Measurements from ENCODE around the gene ADISSP.

DNA sequence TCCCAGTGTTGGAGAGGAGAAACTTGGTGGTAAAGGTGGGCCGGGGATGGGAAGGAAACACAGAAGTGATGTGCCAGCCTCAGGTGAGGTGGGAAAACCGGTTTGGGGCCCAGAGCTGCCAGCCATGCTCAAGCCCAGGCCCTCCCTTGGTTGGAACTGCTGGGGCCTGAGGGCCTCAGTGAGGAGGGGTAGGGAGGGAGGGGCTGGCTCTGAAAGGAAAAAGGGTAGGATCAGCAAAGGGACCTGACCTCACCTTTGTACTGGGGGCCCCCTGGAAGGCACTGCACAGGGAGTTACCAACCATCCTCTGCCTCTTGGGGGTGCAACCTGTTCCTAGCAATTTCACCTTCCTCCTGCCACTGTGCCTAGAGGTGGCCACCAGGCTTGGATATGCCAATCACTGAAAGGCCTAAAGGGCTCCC, 15.5 kb upstream of the ADISSP start:
- TF ChIP-seq, protein P1, sequence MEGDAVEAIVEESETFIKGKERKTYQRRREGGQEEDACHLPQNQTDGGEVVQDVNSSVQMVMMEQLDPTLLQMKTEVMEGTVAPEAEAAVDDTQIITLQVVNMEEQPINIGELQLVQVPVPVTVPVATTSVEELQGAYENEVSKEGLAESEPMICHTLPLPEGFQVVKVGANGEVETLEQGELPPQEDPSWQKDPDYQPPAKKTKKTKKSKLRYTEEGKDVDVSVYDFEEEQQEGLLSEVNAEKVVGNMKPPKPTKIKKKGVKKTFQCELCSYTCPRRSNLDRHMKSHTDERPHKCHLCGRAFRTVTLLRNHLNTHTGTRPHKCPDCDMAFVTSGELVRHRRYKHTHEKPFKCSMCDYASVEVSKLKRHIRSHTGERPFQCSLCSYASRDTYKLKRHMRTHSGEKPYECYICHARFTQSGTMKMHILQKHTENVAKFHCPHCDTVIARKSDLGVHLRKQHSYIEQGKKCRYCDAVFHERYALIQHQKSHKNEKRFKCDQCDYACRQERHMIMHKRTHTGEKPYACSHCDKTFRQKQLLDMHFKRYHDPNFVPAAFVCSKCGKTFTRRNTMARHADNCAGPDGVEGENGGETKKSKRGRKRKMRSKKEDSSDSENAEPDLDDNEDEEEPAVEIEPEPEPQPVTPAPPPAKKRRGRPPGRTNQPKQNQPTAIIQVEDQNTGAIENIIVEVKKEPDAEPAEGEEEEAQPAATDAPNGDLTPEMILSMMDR (IDR thresholded peaks at IDR 0.05), result no peak
- TF ChIP-seq POLR2A (IDR thresholded peaks at IDR 0.05), result no peak

All from heart left ventricle (tissue), 13 donors.